ENCODE measurements around the gene SHANK1.

The SHANK1 gene

DNA sequence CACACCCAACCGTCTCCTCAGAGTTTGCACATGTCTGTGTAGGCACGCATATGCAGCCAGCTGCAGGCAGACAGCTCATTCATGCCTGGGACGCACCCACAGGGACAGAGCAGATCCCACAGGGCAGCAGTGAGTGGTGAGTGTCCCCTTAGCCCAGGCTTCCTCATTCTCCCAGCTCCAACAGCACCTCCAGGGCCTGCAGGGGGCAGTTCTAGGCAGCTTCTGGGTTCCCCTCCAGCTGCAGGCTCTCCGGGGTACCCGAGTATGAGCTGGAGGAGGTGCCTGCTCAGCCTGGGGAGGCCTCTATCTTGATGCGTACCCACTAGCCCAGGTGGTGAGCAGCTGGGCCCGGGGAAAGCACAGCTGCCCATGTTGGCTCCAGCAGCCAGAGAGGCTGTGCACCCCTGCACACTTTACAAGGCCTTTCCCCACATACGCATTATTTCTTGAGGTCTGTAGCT, 1.3 kb upstream of the SHANK1 start:
- peaks cover 11% of the 10 kb centered on the region for H3K79me2 ChIP-seq (ENCODE audit: control insufficient read depth, insufficient read depth, low read length, unreplicated experiment)
- H3K4me3 ChIP-seq (ENCODE audit: low read depth, low read length), result no peak overlapping the region
- H2AFZ ChIP-seq (ENCODE audit: low read length, unreplicated experiment), result no peak overlapping the region
- H3K36me3 ChIP-seq (ENCODE audit: insufficient read depth, low read length), result no peaks in the 10 kb centered on the region
- no peak overlapping the region for H3K27ac ChIP-seq (ENCODE audit: low read depth, low read length)
- H3K4me1 ChIP-seq (ENCODE audit: control insufficient read depth, insufficient read depth, low read length, unreplicated experiment), result peaks cover 13% of the 10 kb centered on the region
- H3K27me3 ChIP-seq (ENCODE audit: insufficient read depth, low read length), result no peaks in the 10 kb centered on the region

DNA sequence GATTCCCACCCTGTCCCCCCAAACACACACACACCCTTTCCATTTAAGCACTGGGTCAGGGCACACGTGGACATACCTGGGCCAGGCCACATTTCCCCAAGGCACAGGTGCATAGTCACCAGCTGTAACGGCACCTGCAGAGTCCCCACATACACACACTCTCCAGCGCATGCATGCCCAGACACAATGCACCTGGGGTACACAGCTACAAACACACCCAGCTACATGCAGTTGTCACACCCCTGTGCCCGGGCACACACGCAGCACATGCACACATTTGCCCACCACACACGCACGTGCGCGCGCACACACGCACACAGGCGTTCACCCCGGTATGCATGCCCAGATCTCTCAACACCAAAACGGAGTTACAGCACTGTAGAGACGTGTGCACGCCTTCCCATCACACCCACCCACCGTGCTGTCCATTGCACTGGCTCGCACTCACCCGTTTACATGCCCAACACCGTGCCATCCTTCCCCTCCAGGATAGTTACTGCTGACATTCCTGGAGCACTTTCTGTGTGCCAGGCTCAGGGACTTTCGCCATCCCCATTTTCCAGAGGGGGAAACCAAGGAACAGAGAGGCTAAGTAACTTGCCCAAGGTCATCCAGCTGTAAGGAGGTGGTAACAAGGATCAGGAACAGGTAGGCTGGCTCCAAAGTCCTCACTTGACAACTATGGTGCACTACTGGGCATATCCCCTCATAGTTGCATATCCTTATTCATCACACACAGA, 749 bp upstream of the SHANK1 start:
- Histone ChIP-seq H3K4me1 (ENCODE audit: control insufficient read depth, insufficient read depth, low read length, unreplicated experiment) (peaks cover 10% of the 10 kb centered on the region), H3K4me3 (ENCODE audit: low read depth, low read length) (no peak overlapping the region), H2AFZ (ENCODE audit: low read length, unreplicated experiment) (no peak overlapping the region), H3K27ac (ENCODE audit: low read depth, low read length) (no peak overlapping the region), H3K79me2 (ENCODE audit: control insufficient read depth, insufficient read depth, low read length, unreplicated experiment) (peaks cover 5% of the 10 kb centered on the region), H3K27me3 (ENCODE audit: insufficient read depth, low read length) (no peaks in the 10 kb centered on the region), H3K36me3 (ENCODE audit: insufficient read depth, low read length) (no peaks in the 10 kb centered on the region)

DNA sequence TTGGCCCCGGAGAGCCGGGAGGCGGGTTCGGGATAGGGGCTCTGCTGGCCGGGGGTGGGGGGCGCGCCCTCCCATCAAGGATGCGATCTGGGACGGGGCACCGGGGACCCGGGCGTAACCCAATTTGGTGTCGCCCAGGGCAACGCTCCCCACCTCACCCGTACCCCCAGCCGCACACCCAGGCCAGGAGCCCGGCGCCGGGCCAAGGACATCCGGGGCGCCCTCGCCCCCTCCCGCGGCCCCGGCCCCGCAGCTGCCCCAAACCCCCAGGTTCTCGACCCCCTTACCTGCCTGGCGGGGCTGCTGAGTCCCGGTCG, 525 bp downstream of the SHANK1 start:
- H3K4me3 ChIP-seq (ENCODE audit: low read depth, low read length), result peak overlapping the region; percentile 62

DNA sequence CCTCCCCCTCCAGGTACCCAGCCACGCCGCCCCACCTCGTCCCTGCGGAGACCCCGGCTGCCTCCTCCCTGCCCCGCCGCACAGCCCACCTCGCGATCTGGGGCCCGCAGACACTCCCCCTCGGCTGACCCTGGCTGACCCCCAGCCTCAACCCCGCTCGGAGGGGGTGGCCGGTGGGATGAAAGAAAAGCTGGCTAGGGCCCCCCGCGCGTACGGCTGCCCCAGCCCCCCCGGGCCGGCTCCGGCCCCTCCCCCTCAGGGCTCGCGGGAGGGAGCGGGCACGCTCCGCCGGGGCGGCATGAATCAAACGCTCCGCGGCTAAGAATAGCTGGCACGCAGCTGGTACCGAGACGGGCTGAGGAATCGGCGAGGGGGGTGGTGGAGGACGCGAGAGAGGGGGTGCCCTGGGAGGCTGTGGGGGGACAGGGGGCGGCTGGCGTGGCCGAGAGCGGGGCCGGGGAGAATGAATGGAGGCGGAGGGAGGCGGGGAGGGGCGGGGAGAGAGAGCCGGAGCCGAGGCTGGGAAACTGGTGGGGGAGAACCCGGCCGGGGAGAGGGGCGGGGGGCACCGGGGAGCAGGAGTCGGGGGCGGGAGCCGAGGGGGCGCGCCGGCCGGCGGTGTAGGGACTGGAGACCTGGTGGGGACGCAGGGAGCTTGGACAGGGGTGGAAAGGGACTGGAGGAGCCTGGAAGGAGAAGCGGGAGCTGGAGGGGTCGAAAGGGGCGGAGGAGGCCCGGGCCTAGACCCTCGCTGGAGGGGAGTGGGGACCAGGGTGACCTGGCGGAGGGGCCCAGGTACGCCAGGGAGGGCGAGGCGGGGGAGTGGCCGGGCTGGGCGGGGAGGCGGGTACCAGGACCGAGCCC, 1.1 kb downstream of the SHANK1 start:
- H3K79me2 ChIP-seq (ENCODE audit: control insufficient read depth, insufficient read depth, low read length, unreplicated experiment), result no peaks in the 10 kb centered on the region
- H3K27me3 ChIP-seq (ENCODE audit: insufficient read depth, low read length), result no peaks in the 10 kb centered on the region
- peaks cover 10% of the 10 kb centered on the region for H3K4me1 ChIP-seq (ENCODE audit: control insufficient read depth, insufficient read depth, low read length, unreplicated experiment)
- H3K36me3 ChIP-seq (ENCODE audit: insufficient read depth, low read length), result no peaks in the 10 kb centered on the region
- H3K4me3 ChIP-seq (ENCODE audit: low read depth, low read length), result peak overlapping the region; percentile 62
- H2AFZ ChIP-seq (ENCODE audit: low read length, unreplicated experiment), result no peak overlapping the region
- no peak overlapping the region for H3K27ac ChIP-seq (ENCODE audit: low read depth, low read length)

More for the DNA sequence above, 525 bp downstream of the SHANK1 start:
- Histone ChIP-seq H3K27ac (ENCODE audit: low read depth, low read length) (no peak overlapping the region), H2AFZ (ENCODE audit: low read length, unreplicated experiment) (no peak overlapping the region), H3K79me2 (ENCODE audit: control insufficient read depth, insufficient read depth, low read length, unreplicated experiment) (peaks cover 4% of the 10 kb centered on the region), H3K36me3 (ENCODE audit: insufficient read depth, low read length) (no peaks in the 10 kb centered on the region), H3K27me3 (ENCODE audit: insufficient read depth, low read length) (no peaks in the 10 kb centered on the region), H3K4me1 (ENCODE audit: control insufficient read depth, insufficient read depth, low read length, unreplicated experiment) (peaks cover 10% of the 10 kb centered on the region)

DNA sequence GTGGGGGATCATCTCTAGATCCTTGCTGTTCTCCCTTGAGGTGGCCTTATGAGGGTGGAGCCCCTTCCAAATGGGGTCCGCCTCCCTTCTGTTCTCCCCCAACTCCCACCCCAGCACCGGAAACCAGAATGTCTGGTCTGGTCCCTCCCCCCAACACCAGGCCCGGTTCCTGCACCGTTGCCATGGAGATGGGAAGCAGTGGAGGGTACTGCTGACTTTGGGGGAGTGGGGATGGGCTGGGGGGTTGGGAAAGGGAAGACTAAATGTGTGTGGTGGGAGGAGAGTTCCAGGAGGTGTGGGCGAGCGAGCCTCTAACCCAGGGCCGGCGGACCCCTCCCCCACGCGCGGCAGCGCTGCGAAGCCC, 1.7 kb downstream of the SHANK1 start:
- Histone ChIP-seq H3K27ac (ENCODE audit: low read depth, low read length) (no peak overlapping the region), H3K4me3 (ENCODE audit: low read depth, low read length) (peak overlapping the region; percentile 62; the same call in 1 of the 2 replicates), H3K79me2 (ENCODE audit: control insufficient read depth, insufficient read depth, low read length, unreplicated experiment) (no peaks in the 10 kb centered on the region), H2AFZ (ENCODE audit: low read length, unreplicated experiment) (no peak overlapping the region), H3K4me1 (ENCODE audit: control insufficient read depth, insufficient read depth, low read length, unreplicated experiment) (peaks cover 10% of the 10 kb centered on the region), H3K36me3 (ENCODE audit: insufficient read depth, low read length) (no peaks in the 10 kb centered on the region), H3K27me3 (ENCODE audit: insufficient read depth, low read length) (no peaks in the 10 kb centered on the region)

DNA sequence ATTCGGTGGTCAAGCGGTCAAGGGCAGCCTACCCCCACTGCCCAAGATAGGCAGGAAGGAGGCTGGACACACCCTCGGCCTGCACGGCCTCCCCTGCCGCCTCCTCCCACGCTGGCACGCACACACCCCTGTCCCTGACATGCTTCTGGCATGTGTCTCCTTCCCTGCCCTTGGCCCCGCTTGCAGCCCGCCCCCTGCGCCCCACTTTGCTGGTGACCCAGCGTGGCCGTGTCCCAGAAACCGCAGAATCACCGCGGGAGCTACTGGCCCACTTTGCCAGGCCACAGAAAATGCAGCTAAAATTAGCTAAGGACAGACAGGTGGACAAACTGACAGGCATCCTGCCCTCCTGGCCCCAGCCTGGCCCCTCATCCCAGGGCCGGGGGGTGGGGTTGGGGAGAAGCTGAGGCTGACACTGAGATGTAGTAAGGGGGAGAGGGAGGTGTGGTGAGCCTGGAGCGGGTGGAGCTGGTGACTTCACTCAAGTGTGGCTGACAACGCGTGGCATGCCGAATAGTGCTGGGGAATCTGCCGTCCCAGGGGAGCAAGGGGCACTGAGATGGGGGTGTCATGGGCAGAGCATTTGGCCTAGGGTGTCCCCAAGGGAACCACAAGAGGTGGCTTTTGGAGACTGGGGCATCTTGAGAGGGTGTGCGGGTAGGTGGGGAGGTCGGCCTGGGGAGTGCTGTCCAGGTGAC, 2.4 kb downstream of the SHANK1 start:
- no peak overlapping the region for H2AFZ ChIP-seq (ENCODE audit: low read length, unreplicated experiment)
- H3K36me3 ChIP-seq (ENCODE audit: insufficient read depth, low read length), result no peaks in the 10 kb centered on the region
- H3K27me3 ChIP-seq (ENCODE audit: insufficient read depth, low read length), result no peaks in the 10 kb centered on the region
- H3K4me1 ChIP-seq (ENCODE audit: control insufficient read depth, insufficient read depth, low read length, unreplicated experiment), result peaks cover 10% of the 10 kb centered on the region
- H3K4me3 ChIP-seq (ENCODE audit: low read depth, low read length), result no peak overlapping the region
- H3K27ac ChIP-seq (ENCODE audit: low read depth, low read length), result no peak overlapping the region
- H3K79me2 ChIP-seq (ENCODE audit: control insufficient read depth, insufficient read depth, low read length, unreplicated experiment), result no peaks in the 10 kb centered on the region

DNA sequence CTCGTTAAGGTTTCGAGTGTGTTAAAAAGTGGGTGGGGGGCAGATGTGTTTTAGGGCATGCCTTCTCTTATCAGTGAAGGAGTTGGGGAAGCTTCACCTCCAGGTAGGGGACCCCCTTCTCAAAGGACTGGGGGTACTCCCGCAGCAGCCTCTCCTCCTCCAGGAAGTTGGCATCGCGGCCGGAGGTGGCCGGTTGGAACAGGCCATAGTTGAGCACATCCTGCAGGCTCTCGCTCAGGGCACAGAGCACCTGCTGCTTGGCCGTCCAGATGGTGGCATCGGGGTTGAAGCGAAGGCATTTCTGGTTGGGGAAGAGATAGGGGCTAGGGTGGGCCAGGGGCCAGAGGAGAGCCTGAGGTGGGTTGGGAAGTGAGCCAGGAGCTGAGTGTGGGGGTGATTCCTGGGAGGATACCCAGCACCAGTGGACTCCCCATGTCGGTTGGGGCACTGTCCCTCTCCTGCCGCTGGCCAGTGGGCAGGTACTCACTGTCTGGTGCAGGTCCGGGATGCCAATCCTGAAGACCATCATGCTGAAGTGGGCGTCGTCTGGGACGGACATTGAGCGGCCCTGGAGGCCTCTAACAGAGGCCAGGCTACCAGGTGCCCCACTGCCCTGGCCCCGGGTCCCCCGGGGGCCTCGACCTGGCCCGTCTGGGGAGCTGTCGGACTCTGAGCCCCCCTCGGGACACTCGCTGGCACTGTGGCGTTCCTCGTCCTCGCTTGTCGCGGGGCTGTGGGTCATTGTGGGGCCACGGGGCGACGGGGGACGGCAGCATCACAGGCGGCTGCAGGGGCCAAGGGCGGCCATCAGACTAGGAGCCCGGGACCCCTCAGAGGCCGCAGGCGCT, 3.2 kb downstream of the SHANK1 start:
- H3K4me1 ChIP-seq (ENCODE audit: control insufficient read depth, insufficient read depth, low read length, unreplicated experiment), result peaks cover 5% of the 10 kb centered on the region
- no peaks in the 10 kb centered on the region for H3K27me3 ChIP-seq (ENCODE audit: insufficient read depth, low read length)
- no peaks in the 10 kb centered on the region for H3K36me3 ChIP-seq (ENCODE audit: insufficient read depth, low read length)
- H3K79me2 ChIP-seq (ENCODE audit: control insufficient read depth, insufficient read depth, low read length, unreplicated experiment), result no peaks in the 10 kb centered on the region
- H2AFZ ChIP-seq (ENCODE audit: low read length, unreplicated experiment), result no peak overlapping the region
- no peak overlapping the region for H3K4me3 ChIP-seq (ENCODE audit: low read depth, low read length)
- no peak overlapping the region for H3K27ac ChIP-seq (ENCODE audit: low read depth, low read length)

DNA sequence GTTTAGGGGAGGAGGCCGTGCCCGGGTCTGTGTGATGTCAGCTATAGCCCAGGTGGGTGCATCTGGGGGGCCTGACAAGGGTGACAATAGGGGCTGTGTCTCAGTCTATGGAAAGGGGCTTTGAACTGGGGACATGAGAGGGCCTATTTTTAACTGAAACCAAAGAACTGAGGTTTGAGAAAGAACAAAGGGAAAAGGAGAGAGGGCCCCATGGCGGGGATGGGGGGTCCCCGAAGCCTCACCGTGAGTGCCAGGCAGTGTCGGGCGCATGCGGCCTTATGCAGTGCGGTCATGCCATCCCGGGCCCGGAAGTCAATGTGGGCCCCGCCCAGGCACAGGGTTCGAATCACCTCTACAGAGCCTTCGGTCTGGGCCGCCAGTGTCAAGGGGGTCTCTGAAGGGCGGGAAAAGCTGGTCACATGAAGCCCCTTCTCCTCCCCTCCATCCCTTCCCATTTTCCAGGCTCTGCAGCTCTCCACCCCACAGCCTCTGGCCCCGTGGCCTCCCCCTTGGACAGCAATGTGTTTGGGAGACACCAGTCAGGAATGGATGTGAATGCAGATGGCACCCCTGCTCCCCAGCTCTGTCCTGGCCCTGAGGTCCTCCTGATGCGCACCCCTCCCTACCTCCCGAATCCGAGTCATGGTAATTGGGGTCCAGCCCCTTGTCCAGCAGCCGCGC, 5.9 kb downstream of the SHANK1 start:
- no peaks in the 10 kb centered on the region for H3K36me3 ChIP-seq (ENCODE audit: insufficient read depth, low read length)
- H3K4me3 ChIP-seq (ENCODE audit: low read depth, low read length), result no peak overlapping the region
- H3K79me2 ChIP-seq (ENCODE audit: control insufficient read depth, insufficient read depth, low read length, unreplicated experiment), result no peaks in the 10 kb centered on the region
- H2AFZ ChIP-seq (ENCODE audit: low read length, unreplicated experiment), result no peak overlapping the region
- H3K4me1 ChIP-seq (ENCODE audit: control insufficient read depth, insufficient read depth, low read length, unreplicated experiment), result no peaks in the 10 kb centered on the region
- no peaks in the 10 kb centered on the region for H3K27me3 ChIP-seq (ENCODE audit: insufficient read depth, low read length)
- no peak overlapping the region for H3K27ac ChIP-seq (ENCODE audit: low read depth, low read length)

DNA sequence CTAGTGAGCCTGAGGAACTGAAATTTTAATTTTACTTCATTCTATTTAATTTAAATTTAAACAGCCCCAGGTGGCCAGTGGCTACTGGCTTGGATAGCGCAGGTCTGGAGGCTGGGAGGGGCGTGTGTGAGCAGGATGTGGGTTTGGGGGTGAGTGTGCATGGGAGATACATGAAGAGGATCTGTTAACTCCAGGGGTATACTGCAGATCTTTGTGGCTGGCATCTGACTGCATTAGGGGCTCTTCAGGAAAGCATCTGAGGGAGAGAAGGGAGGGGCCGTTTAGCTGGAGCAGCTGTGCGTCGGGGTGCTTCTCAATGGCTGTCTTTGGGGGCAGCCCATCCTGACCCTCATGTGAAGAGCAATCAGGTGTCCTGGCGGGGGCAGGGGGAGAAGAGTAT, 6.8 kb downstream of the SHANK1 start:
- no peak overlapping the region for H3K27ac ChIP-seq (ENCODE audit: low read depth, low read length)
- no peak overlapping the region for H2AFZ ChIP-seq (ENCODE audit: low read length, unreplicated experiment)
- no peaks in the 10 kb centered on the region for H3K36me3 ChIP-seq (ENCODE audit: insufficient read depth, low read length)
- H3K4me1 ChIP-seq (ENCODE audit: control insufficient read depth, insufficient read depth, low read length, unreplicated experiment), result no peaks in the 10 kb centered on the region
- no peaks in the 10 kb centered on the region for H3K79me2 ChIP-seq (ENCODE audit: control insufficient read depth, insufficient read depth, low read length, unreplicated experiment)
- no peak overlapping the region for H3K4me3 ChIP-seq (ENCODE audit: low read depth, low read length)
- H3K27me3 ChIP-seq (ENCODE audit: insufficient read depth, low read length), result no peaks in the 10 kb centered on the region

DNA sequence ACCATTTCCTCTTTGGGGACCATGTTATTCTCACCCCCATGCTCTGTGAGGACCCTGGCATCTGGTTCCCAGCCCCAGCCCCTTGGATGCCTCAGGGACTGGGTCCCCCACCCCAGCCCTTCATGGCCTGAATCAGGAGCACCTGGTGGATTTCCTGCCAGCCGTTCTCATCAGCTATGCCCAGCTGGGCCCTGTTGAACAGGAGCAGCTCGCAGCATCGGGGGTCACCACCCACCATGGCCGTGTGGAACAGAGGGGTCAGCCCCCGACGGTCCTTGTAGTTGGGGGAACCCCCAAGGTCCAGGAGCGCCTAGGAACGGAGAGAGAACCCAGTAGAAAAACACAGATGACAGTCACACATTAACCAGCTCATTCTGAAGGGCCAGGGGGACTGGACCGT, 7.8 kb downstream of the SHANK1 start:
- Histone ChIP-seq H2AFZ (ENCODE audit: low read length, unreplicated experiment) (no peak overlapping the region), H3K27ac (ENCODE audit: low read depth, low read length) (no peak overlapping the region), H3K79me2 (ENCODE audit: control insufficient read depth, insufficient read depth, low read length, unreplicated experiment) (no peaks in the 10 kb centered on the region), H3K27me3 (ENCODE audit: insufficient read depth, low read length) (no peaks in the 10 kb centered on the region), H3K36me3 (ENCODE audit: insufficient read depth, low read length) (no peaks in the 10 kb centered on the region), H3K4me1 (ENCODE audit: control insufficient read depth, insufficient read depth, low read length, unreplicated experiment) (no peaks in the 10 kb centered on the region), H3K4me3 (ENCODE audit: low read depth, low read length) (no peak overlapping the region)
